ENCODE data around the gene TESK2.

DNA sequence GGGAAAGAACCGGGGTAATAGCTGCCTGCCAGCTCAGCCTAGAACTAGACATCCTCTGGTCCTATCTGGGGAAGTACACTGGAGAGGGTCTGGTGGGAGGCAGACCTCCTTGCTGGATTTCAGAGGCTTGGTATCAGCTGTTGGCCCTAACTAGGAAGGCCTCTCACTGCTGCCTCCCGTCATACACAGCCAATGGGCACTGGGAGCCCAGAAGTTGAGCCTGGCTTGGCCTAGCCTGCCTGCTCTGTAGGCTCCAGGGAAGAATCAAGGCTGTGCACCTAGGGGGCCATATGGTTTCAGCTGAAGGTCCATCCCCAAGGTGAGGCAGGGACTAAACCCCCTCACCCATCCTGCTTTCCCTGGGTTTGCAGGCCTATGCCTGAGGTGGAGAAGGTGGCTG is 146.5 kb downstream of the TESK2 start:
- no peak for TF ChIP-seq POLR2A (IDR thresholded peaks at IDR 0.05)
- TF ChIP-seq, protein P1, sequence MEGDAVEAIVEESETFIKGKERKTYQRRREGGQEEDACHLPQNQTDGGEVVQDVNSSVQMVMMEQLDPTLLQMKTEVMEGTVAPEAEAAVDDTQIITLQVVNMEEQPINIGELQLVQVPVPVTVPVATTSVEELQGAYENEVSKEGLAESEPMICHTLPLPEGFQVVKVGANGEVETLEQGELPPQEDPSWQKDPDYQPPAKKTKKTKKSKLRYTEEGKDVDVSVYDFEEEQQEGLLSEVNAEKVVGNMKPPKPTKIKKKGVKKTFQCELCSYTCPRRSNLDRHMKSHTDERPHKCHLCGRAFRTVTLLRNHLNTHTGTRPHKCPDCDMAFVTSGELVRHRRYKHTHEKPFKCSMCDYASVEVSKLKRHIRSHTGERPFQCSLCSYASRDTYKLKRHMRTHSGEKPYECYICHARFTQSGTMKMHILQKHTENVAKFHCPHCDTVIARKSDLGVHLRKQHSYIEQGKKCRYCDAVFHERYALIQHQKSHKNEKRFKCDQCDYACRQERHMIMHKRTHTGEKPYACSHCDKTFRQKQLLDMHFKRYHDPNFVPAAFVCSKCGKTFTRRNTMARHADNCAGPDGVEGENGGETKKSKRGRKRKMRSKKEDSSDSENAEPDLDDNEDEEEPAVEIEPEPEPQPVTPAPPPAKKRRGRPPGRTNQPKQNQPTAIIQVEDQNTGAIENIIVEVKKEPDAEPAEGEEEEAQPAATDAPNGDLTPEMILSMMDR (IDR thresholded peaks at IDR 0.05), result no peak

All from right lobe of liver (tissue), 4 donors.